K562 (cell line): Measurements from ENCODE around the gene SUPT5H. TPM values are rescaled to one million over a fixed set of nuclear protein-coding genes. Genes with fewer than 3 reads are reported as not detected.

Source experiments
- BCOR ChIP-seq: fragments of 450-650 bp; IDR thresholded peaks from 2 replicates; pipeline ENCODE4 v1.6.1; 2016
- EGR1 ChIP-seq: fragments of 450-650 bp; conservative IDR thresholded peaks from 2 replicates; pipeline ENCODE4 v1.6.1; 2017; ENCODE audit warnings: mild to moderate bottlenecking
- FOS ChIP-seq: IDR thresholded peaks from 3 replicates; pipeline ENCODE4 v1.6.1; 2011; ENCODE audit not compliant: insufficient read length; ENCODE audit errors: extremely low read depth
- FOXP1 ChIP-seq: sonication (generic); formaldehyde crosslinking; IDR thresholded peaks from 2 replicates; pipeline ENCODE4 v1.8.0; 2022; ENCODE audit warnings: mild to moderate bottlenecking, missing genetic modification reagents
- JUNB ChIP-seq: fragments of 450-650 bp; formaldehyde crosslinking; conservative IDR thresholded peaks from 2 replicates; pipeline ENCODE4 v1.4.0; 2020; ENCODE audit warnings: mild to moderate bottlenecking
- KAT8 ChIP-seq: fragments of 450-650 bp; IDR thresholded peaks from 2 replicates; pipeline ENCODE4 v1.6.1; 2016; ENCODE audit warnings: low read depth, mild to moderate bottlenecking
- KLF13 ChIP-seq: fragments of 450-650 bp; IDR thresholded peaks from 2 replicates; pipeline ENCODE4 v1.6.1; 2016; ENCODE audit warnings: missing genetic modification characterization, low read depth, mild to moderate bottlenecking, missing compliant biosample characterization, moderate library complexity, borderline replicate concordance
- NONO ChIP-seq, 2 experiments: fragments of 200-400 bp in 1 of 2; fragments of 450-650 bp in 1 of 2; formaldehyde crosslinking in 1 of 2; IDR thresholded peaks; 2 replicates each; pipeline ENCODE4 v1.6.1; 2017; ENCODE audit warnings: low read depth in 2 of 2, mild to moderate bottlenecking in 2 of 2, moderate library complexity in 2 of 2, low read length in 1 of 2
- POLR2B ChIP-seq: fragments of 450-650 bp; IDR thresholded peaks from 2 replicates; pipeline ENCODE4 v1.6.1; 2018; ENCODE audit warnings: low read depth; ENCODE audit not compliant: partially characterized antibody
- POLR2G ChIP-seq: fragments of 200-400 bp; formaldehyde crosslinking; IDR thresholded peaks from 2 replicates; pipeline ENCODE4 v1.6.1; 2017; ENCODE audit warnings: low read depth, mild to moderate bottlenecking, antibody characterized with exemption, low read length, moderate library complexity
- RBM25 ChIP-seq: fragments of 200-400 bp; formaldehyde crosslinking; IDR thresholded peaks from 2 replicates; pipeline ENCODE4 v1.6.1; 2018; ENCODE audit warnings: low read length, low read depth, moderate library complexity; ENCODE audit not compliant: severe bottlenecking
- RUNX1 ChIP-seq: sonication (generic); IDR thresholded peaks from 2 replicates; pipeline ENCODE4 v1.6.1; 2016; ENCODE audit warnings: antibody characterized with exemption, low read depth
- ZNF124 ChIP-seq: sonication (generic); formaldehyde crosslinking; IDR thresholded peaks from 2 replicates; pipeline ENCODE4 v1.8.1; 2022; ENCODE audit warnings: missing genetic modification reagents
- ZNF197 ChIP-seq: fragments of 200-800 bp; sonication (Bioruptor generic); IDR thresholded peaks from 2 replicates; pipeline ENCODE4 v1.6.1; 2016; ENCODE audit warnings: low read depth, missing genetic modification characterization, missing compliant biosample characterization
- ZNF224 ChIP-seq: sonication (generic); formaldehyde crosslinking; IDR thresholded peaks from 2 replicates; pipeline ENCODE4 v1.8.0; 2022; ENCODE audit warnings: mild to moderate bottlenecking, missing genetic modification reagents
- ZNF668 ChIP-seq: fragments of 250-450 bp; sonication (Bioruptor Pico); IDR thresholded peaks from 2 replicates; pipeline ENCODE4 v1.8.0; 2022; ENCODE audit warnings: mild to moderate bottlenecking, inconsistent platforms
- polyA plus RNA-seq, 8 experiments: library from polyadenylated mRNA; depleted of rRNA in 4 of 8; stranded (reverse) in 5 of 8; unstranded in 3 of 8; fragments of >200 nt; fragmentation: Nextera tagmentation in 2 of 8; fragmentation: Illumina TruSeq in 1 of 8; extraction: Ambion mirVana in 2 of 8; extraction: Trizol in 1 of 8; gene quantifications; 2 replicates each; pipeline versions ENCODE4 v1.2.1 to v1.2.3, GENCODE V29; 2011 to 2014; ENCODE audit warnings: inconsistent platforms in 1 of 8, missing spikeins in 1 of 8
- total RNA-seq, 7 experiments: library from RNA; depleted of rRNA in 6 of 7; stranded (reverse); fragments of >200 nt in 6 of 7; fragmentation: Illumina TruSeq in 2 of 7; extraction: Trizol in 2 of 7; gene quantifications; 2 replicates each; pipeline versions ENCODE4 v1.2.1 to v1.2.3, GENCODE V29; 2011 to 2021; ENCODE audit warnings: low replicate concordance in 1 of 7
- TF ChIP-seq, protein P1 (sequence below): sonication (generic); formaldehyde crosslinking; IDR thresholded peaks from 2 replicates; pipeline ENCODE4 v1.8.0; 2022; ENCODE audit warnings: missing genetic modification reagents, mild to moderate bottlenecking, borderline replicate concordance
- TF ChIP-seq, protein P2 (sequence below): sonication (generic); formaldehyde crosslinking; IDR thresholded peaks from 2 replicates; pipeline ENCODE4 v1.8.0; 2023; ENCODE audit warnings: mild to moderate bottlenecking, missing genetic modification reagents
- TF ChIP-seq, protein P3 (sequence below): sonication (generic); formaldehyde crosslinking; IDR thresholded peaks from 2 replicates; pipeline ENCODE4 v1.8.1; 2022; ENCODE audit warnings: missing genetic modification reagents
- TF ChIP-seq, protein P4 (sequence below): fragments of 450-650 bp; IDR thresholded peaks from 2 replicates; pipeline ENCODE4 v1.6.1; 2016

SUPT5H gene
- total and polyA plus RNA-seq, 9 of the 15 experiments (the other 6 are each of a cell fraction or from before 2014, with no cell fraction given): 13.3 to 85.9 (median 35.9) TPM

DNA sequence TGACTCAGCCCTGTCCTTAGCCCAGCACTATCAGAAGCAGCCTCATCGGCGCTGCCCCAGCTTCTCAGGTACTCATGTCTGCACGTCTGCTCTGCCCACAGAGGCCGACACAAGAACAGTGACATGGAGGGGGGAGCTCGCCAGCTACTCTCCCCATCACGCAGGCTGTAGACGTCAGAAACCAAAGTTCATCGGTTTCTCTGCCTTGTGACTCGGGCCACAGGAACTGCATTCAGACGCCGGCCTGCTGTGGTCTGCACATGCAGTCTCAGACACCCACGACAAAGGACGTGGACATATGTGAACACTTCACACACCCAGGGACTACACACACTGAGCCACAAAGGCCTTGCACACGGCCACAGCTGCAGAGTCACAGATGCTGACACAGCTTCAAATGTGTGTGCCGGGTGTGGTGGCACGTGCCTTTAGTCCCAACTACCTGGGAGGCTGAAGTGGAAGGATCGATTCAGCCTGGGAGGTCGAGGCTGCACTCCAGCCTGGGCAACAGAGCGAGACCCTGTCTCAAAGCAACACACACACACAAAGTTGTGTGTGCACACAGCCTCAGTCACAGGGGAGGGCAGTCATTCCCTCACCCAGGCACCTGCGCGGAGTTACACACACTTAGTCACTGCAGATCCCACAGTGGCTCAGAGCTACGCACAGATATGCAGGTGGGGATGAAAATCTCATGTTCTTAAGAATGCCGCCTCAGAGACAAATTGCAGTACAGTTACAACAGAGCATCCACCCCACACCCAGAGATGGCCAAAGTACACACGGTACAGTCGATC, 43.6 kb upstream of the SUPT5H start (continued):
- no peak for TF ChIP-seq POLR2B
- TF ChIP-seq KLF13 (tag): no peak
- TF ChIP-seq, protein P1, sequence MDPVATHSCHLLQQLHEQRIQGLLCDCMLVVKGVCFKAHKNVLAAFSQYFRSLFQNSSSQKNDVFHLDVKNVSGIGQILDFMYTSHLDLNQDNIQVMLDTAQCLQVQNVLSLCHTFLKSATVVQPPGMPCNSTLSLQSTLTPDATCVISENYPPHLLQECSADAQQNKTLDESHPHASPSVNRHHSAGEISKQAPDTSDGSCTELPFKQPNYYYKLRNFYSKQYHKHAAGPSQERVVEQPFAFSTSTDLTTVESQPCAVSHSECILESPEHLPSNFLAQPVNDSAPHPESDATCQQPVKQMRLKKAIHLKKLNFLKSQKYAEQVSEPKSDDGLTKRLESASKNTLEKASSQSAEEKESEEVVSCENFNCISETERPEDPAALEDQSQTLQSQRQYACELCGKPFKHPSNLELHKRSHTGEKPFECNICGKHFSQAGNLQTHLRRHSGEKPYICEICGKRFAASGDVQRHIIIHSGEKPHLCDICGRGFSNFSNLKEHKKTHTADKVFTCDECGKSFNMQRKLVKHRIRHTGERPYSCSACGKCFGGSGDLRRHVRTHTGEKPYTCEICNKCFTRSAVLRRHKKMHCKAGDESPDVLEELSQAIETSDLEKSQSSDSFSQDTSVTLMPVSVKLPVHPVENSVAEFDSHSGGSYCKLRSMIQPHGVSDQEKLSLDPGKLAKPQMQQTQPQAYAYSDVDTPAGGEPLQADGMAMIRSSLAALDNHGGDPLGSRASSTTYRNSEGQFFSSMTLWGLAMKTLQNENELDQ: no peak
- TF ChIP-seq RBM25: no peak
- no peak for TF ChIP-seq KAT8
- TF ChIP-seq BCOR: no peak
- no peak for TF ChIP-seq POLR2G
- TF ChIP-seq, protein P2, sequence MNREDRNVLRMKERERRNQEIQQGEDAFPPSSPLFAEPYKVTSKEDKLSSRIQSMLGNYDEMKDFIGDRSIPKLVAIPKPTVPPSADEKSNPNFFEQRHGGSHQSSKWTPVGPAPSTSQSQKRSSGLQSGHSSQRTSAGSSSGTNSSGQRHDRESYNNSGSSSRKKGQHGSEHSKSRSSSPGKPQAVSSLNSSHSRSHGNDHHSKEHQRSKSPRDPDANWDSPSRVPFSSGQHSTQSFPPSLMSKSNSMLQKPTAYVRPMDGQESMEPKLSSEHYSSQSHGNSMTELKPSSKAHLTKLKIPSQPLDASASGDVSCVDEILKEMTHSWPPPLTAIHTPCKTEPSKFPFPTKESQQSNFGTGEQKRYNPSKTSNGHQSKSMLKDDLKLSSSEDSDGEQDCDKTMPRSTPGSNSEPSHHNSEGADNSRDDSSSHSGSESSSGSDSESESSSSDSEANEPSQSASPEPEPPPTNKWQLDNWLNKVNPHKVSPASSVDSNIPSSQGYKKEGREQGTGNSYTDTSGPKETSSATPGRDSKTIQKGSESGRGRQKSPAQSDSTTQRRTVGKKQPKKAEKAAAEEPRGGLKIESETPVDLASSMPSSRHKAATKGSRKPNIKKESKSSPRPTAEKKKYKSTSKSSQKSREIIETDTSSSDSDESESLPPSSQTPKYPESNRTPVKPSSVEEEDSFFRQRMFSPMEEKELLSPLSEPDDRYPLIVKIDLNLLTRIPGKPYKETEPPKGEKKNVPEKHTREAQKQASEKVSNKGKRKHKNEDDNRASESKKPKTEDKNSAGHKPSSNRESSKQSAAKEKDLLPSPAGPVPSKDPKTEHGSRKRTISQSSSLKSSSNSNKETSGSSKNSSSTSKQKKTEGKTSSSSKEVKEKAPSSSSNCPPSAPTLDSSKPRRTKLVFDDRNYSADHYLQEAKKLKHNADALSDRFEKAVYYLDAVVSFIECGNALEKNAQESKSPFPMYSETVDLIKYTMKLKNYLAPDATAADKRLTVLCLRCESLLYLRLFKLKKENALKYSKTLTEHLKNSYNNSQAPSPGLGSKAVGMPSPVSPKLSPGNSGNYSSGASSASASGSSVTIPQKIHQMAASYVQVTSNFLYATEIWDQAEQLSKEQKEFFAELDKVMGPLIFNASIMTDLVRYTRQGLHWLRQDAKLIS (CRISPR knock-in tag): 0 out of 2 replicates have a peak, but pooled peaks have one; percentile 47
- no peak for TF ChIP-seq FOS
- TF ChIP-seq ZNF668 (CRISPR knock-in tag): no peak
- no peak for TF ChIP-seq NONO (IDR thresholded peaks at IDR 0.05; ENCODE audit: low read depth in 2 of 2, low read length in 1 of 2)
- no peak for TF ChIP-seq RUNX1
- TF ChIP-seq, protein P3, sequence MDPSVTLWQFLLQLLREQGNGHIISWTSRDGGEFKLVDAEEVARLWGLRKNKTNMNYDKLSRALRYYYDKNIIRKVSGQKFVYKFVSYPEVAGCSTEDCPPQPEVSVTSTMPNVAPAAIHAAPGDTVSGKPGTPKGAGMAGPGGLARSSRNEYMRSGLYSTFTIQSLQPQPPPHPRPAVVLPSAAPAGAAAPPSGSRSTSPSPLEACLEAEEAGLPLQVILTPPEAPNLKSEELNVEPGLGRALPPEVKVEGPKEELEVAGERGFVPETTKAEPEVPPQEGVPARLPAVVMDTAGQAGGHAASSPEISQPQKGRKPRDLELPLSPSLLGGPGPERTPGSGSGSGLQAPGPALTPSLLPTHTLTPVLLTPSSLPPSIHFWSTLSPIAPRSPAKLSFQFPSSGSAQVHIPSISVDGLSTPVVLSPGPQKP: no peak
- TF ChIP-seq FOXP1: 0 out of 2 replicates have a peak, but pooled peaks have one; percentile 14
- no peak for TF ChIP-seq ZNF224
- TF ChIP-seq JUNB (CRISPR knock-in tag): 0 out of 2 replicates have a peak, but pooled peaks have one; percentile 6
- TF ChIP-seq ZNF124: no peak
- no peak for TF ChIP-seq ZNF197 (CRISPR knock-in tag)
- TF ChIP-seq, protein P4, sequence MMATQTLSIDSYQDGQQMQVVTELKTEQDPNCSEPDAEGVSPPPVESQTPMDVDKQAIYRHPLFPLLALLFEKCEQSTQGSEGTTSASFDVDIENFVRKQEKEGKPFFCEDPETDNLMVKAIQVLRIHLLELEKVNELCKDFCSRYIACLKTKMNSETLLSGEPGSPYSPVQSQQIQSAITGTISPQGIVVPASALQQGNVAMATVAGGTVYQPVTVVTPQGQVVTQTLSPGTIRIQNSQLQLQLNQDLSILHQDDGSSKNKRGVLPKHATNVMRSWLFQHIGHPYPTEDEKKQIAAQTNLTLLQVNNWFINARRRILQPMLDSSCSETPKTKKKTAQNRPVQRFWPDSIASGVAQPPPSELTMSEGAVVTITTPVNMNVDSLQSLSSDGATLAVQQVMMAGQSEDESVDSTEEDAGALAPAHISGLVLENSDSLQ: peak; percentile 3; the same call in 1 of the 2 replicates
- TF ChIP-seq EGR1: no peak
